Activated T-cell treated with anti-CD3 and anti-CD28 coated beads for 4 hours (primary cell): ENCODE measurements around the gene KLHL29.
"Not testable (repeated sequence)": the region's sequence is repeated elsewhere in the genome, so short reads cannot be mapped to it uniquely, and the experiment has no call there.

ENCODE experiments used
- DNase-seq: peaks from one replicate; pipeline ENCODE4 v3.0.0-alpha.2; 2020

Gene KLHL29

DNA sequence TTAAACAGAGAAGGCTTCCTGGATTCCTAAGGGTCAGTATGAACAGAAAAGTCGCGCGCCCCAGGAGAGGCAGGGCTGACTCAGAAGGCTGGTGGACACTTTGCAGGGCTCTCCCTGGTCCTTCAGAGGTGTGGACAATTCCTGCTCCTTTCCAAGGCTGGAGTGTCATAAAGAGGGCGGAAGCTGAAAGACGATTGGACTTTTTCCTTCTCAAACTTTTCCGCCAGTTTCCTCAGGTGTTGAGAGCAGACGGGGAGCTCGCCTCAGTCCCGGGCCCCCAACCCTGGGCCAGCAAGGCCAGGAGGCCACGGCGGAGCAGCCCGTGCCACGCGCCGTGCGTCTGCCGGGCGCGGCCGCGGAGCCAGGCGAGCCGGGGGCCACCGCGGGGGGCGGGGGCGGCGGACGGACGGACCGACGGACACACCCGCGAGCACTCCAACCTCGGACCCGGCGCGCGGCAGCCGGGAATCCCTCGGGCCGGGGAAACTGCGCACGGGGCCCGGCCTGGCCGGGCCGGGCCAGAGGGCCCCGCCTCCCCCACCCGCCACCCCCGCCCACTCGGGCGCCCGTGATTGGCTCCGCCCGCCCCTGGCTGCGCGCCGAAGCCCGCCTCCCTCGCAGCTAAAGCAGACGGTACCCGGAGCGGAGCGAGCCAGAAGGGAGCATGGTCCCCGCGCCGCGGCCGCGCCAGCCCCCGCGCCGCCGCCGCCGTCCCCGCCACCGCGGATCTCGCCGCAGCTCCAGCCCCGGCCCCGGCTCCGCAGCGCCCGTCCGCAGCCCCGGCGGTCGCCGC, at the start of gene KLHL29:
KLHL29 (plus strand) TSS at position 629 of the 793 bp plus-strand sequence. CDS start 177,018 bp downstream, outside the sequence.
- DNase-seq: peak; percentile 55

DNA sequence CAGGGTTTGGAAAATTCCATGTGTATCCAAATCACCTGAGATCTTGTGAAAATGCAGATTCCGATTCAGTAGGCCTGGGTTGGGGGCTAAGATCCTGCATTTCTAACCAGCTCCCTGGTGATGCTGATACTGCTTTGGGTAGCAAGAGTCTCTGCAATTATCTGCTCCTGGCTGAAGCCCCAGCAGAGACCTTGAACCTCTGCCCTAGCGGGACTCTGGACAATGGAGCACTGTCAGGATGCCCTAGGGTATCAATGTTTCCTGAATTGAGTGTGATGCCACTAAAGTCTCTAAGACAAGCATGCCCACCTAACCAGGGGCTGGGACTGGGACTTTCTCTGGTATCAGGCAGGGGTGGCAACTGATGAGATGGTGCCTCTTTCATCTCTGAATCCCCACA, 49.4 kb upstream of the KLHL29 start:
- no peak for DNase-seq

DNA sequence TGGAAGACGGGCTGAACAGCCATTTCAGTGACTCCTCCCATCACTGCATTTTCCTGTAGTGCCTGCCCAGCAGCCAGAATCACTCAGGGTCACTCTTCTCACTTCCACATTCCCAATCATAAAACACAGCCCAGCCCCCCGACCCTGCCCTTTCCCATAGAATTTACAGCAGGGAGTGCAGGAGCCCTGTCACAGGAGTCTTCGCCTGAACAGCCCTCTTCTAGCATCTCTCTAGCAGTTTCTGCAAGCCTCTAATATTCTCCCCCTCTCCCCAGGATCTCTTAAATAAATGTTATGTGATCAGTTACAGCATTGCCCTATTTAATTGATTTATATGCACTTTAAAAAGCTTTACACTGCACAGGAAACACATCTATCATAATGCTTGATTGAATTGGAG, 42.9 kb upstream of the KLHL29 start:
- DNase-seq: no peak

DNA sequence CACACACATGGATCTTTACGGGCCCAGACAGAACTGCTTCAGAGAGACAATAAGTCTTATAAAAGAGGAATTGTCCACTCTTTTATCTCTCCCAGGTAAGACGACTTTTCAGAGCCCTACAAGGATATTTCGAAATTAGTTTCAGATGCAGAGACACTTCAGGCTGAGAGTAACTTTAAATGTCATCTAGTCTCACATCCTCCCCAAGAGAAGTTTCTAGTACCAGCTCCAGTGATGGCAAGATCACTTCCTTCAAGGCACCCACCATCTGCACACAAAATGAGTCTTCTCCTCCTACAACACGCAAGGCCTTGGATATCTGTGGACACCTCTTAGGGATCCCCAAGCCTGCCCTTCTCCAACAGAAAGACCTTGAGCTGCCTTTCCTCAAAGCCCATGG, 39.0 kb upstream of the KLHL29 start:
- DNase-seq: no peak

DNA sequence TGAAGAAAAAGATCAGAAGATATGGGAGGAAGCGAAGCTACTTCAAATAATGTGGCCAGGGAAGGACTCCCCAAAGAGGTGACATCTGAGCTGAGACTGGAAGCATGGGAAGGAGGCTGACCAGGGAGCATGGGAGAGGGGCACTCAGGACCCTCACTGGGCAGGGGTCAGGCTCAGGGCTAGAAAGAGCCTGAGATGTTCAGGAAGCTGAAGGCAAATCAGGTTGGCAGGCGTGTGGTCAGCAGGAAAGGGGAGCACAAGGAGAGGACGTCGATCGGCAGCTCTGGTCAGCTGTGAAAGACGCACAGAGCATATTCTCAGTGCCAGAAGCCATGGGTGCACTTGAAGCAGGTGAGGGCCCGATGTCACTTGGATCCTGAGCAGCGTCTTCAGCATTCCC, 38.2 kb upstream of the KLHL29 start:
- DNase-seq: no peak

DNA sequence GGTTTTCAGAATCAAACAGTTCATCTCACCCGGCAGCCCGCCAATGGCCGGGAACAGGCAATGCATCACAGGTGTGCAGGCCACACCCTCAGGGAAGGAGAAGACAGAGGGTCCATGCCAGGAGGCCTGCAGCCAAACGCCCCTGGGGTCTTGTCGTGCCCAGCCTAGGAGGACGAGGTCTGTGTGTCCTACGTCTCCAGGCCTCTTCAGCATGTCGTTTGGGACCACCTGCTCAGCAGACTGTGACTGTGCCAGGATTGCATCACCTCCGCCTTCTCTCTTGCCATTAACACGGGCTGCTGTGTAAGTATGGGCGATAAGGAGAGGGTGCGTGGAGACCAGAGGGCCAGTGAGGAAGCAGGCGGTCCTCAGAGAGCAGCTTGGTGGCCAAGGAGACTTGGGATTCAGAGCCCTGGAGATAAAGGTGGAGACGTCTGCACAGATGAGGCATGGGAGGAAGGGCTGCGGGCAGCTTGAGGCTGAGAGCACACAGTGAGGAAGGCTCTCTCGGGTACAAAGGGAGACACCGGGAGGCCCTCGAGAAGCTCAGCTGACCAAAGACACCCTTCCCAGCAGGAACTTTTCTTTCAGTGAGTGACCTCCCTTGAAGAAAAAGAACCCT, 37.4 kb upstream of the KLHL29 start:
- DNase-seq: no peak

DNA sequence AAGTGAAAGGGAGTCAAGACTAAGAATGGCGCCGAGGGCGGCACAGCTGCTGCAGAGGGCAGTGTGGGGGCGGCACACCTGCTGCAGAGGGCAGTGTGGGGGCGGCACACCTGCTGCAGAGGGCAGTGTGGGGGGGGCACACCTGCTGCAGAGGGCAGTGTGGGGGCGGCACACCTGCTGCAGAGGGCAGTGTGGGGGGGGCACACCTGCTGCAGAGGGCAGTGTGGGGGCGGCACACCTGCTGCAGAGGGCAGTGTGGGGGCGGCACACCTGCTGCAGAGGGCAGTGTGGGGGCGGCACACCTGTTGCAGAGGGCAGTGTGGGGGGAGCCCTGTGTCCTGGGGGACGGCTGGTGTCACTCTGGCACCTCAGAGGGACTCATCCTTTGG, 36.9 kb upstream of the KLHL29 start:
- not testable (repeated sequence) for DNase-seq

DNA sequence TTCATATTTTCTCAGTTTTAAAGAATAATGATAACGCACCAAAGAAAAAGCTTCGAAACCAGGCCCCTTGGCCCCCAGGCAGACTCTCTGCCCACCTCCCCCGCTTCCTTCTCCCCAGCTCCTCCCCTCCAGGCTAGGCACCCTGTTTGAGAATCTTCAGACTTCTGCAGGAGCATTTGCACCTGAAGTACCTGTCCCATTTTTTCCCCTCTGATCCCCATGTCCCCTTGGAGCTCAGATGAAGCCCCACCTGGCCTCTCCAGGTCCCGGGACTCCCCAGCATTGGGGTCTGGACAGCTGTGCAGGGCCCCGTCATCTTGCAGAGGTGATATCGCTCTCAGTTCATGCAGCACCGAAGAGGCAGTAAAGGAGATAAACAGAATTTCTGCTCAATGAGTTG, 35.5 kb upstream of the KLHL29 start:
- DNase-seq: no peak

DNA sequence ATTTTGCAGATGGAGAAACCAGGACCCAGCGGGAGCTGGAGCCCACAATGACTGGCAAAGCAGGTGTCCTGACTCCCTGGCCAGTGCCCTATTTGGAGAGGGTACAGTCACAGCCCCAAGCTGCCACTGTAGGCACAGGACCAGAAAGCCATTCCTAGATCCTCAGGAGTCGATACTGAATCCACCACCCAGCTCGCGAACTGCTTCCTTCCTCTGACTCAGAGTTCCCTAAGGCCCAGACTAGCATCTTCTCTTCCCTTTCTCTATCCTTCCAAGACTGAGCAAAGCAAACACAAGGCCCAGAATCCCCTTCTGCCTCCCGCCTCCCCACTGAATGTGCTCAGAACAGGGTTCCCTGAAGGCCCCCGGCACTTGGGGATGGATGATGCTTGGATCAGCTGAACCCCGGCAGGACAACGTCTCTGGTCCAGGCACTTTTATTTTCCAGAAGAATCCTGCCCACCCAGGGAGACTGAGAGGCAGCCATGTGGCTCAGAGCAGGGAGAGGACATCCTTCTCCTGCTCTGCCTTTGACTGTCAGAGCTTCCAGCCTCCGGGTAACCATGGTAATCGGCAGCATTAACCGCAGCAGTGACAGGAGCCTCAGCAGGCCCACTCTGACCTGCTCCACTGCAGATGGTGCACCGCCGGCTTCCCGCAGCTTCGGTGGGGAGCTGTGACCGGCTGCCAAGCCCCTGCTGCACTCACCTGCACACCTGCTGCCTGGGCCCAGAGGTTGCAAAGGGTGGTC, 34.8 kb upstream of the KLHL29 start:
- DNase-seq: no peak

DNA sequence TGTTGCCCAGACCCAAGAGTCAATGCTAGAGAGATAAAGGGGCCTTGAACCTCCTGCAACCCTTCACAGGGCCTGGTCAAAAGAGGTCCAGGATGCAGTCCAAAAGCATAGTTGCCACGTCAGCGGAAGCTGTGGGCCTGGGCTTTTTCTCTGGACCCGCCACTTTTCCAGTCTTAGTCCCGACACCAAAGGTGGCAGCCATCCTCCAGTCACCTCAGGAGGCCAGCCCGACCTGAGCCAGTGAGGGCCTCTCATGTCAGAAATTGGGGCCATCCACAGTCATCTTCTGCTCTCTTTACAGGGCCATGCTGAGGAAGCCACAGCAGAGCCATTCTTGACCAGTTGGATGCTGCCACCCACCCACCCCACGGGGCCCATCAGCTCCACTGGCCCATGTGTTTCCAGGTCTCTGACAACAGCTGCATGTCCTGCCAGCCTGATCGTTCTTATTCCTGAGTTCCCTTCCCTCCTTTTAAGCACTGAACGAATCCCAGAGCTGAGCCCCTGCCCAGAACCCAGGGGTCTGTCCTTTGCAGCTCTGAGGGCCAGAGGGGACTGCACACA, 34.1 kb upstream of the KLHL29 start:
- no peak for DNase-seq

DNA sequence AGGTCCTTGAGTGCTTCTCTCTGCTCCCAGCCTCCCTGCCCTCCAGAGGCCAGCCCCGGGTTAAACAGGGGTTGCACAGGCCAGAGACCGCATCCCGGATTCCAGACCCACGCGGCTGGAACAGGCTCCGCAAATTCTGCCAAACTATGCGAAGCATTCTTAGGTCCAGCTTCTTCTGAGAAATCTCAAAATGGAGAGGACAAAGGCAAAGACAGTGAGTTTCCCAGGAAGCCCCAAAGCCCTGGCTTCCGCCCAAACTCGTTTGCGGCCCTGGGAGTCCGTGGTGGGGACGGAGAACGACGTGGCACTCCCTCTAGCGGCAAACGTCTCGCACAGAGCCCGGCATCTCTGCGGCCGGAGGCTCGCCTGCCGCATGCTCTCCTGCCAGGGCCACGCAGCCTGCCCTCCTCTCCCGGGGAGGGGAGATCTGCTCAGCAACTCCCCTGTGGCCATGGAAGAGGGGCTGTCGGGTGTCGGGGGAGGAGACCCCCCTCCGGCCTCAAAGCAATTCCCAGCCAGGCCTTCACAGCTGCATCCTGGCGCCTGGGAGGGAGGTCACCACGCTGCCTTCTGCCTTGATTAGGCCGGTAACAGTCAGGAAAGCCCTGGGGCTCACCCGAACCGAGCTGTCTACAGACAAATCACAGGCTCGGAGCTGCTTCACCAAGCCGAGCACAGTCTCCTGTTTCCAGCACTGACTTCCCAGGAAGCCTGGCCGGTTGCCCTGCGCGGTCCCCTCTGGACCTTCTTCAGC, 33.4 kb upstream of the KLHL29 start:
- DNase-seq: peak; percentile 28

DNA sequence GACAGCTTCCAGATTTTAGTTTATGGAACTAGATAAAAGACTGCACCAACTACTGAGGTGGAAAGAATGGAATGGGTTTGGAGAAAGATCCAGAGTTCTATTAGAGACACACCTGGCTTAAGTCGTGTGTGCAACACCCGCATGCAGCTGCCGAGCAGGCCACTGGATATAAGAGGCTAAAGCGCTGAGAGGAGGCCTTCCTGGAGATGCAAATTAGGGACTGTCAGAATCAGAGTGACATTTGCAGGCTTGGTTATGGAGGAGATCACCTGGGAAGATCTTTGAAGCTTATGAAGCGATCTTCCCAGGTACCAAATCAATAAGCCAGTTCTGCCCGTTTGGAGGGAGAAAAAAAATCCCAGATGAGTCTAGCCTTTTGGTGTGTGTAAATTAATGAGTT, 30.4 kb upstream of the KLHL29 start:
- DNase-seq: no peak

DNA sequence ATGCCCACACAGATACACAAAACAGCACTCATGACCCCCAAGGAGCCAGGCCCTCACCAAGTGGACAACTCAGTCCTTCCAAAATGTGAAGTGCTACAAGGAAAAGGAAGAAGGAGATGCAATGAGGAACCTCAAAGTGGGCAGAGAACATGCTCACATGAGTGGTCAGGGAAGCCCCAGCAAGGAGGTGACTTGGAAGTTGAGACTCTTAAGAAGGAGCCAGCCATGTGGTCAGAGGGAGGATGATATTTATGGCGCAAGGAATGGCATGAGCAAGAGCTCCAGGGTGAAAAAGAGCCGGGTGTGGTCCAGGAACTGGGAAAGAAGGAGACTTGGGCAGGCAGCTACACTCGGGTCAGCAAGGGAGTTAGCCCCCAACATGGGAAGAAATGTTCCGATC, 30.0 kb upstream of the KLHL29 start:
- DNase-seq: no peak

DNA sequence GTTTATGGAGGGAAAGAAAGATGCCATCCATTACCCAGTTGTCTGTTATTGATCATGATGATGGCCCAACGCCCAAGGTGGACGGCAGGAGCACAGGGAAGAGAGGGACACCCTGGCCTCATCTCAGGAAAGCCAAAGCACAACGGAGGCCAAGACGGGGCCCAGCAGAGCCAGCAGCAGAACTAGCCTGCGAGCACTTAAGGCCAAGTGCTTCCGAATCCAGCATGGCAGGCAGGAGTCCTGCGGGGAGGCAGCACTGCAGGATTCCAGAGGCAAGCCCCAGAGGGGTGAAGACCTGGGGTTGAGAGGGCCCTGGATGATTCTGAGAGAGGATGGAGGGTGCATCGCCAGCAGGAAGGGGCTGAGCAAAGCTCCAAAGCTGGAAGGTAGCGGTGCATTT, 28.3 kb upstream of the KLHL29 start:
- DNase-seq: no peak

DNA sequence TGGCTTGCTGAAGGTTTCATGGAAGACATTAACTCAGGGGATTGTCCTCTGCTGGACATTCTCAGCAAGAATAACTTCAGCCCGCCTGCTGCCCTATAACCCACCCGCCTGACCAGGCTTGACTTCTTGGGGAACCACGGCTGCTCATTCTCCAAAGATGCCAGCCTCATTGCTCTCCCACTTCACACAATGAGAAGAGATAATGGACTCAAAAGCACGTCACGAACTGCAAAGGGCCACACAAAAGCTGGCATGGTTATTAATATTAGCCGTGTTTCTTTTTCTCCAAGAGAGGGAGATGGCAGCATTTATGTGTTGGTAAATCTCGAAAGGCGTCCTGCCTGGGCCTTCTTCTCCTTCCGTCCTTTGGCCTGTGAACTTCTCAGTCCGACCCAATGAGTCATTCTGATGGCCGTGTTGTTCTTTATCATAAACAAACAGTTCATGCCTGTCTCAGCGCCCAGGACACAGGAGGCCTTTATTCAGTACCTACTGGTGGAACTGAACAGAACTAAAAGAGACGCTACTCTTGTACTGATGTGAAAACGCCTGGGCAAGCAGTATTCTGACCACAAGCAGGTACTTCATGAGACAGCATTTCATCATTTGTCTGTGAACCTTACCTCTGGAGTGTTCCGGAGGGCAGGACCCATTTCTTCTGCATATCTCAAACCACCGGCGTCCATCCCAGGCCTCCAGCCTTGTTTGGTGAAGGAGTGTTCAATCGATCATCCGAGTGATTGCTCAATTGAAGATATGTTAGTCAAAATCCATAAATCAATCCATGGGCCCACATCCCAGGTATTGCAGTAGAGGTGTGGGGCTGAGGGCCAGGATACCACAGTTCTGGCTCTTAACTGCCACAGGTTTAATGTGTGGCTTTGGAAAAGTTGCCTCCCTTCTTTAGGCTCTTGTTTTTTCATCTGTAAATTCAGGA, 25.1 kb upstream of the KLHL29 start:
- no peak for DNase-seq

DNA sequence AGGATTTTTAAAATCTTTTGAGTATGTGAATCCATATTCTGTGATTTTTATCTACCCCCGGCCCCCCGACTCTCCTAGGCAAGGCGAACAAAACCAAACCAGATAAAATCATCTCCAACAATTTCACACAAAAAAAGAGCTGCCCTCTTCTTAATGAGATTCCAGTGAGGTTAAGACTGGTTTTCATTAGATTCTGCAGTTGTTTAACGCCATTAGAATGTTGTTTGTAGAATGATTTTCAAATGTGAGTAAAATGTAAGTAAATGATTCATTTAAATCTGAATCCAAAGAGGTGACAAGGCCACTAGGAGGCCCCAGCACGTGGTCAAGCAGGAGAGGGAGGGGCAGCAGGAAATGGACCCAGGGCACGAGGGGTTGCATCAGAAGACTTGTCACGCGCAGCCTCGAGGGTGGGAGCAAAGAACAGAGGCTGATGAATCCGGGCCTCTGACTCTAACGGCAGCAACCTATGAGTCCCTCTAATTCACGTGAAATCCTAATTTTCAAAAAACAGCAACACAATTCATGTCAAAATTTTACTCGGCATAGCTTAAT, 24.3 kb upstream of the KLHL29 start:
- DNase-seq: no peak

DNA sequence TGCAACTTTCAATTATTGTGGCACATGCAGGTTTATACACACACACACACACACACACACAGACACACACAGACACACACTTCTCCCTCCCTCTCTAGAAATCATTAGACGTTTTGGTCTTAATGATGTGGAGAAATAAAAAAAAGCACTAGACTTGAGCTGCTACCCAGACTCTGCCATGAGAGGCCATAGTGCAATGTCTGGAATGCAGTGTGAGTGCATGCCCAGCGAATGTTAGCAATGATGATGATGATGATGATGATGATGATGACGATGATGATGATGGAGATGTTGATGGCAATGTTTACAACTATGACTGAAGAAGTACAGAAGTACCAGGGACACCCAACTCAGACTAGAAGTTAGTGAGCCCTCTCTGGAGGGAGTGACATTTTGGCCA, 23.8 kb upstream of the KLHL29 start:
- no peak for DNase-seq

DNA sequence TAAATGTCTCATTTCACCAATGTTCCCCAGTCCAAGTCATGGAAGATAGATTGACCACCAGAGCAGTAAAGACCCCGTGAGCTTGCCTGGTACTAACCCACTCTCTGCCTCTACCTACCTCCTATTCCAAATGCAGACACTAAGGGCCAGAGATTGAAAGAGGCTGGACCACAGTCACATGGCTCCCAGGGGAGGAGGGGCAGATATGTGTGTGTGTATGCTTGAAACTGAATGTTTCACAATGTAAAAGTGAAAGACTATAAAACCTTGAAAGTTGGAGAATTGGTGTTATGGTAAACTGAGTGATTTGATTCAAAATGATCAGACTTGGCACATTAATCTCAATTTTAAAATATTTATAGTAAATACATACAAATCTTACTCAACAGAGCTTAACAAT, 21.7 kb upstream of the KLHL29 start:
- no peak for DNase-seq

DNA sequence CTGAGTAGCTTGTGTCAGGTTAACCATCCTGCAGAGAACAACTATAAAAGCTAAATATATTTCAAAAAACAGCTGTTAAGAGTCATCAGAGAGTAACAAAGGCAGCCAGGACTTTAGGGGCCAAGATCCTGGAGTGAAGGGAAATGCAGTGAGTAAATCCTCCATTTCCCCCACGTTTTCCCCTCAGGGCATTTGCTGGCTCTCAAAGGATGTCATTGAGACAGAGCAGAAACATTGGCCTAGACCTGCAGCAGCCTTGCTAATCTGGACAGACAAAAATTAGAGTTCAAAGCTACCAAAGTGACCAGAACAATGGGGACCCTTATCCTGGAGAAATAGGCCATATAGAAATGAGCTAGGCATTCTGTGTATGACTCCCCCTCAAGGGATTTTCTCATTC, 21.1 kb upstream of the KLHL29 start:
- no peak for DNase-seq

DNA sequence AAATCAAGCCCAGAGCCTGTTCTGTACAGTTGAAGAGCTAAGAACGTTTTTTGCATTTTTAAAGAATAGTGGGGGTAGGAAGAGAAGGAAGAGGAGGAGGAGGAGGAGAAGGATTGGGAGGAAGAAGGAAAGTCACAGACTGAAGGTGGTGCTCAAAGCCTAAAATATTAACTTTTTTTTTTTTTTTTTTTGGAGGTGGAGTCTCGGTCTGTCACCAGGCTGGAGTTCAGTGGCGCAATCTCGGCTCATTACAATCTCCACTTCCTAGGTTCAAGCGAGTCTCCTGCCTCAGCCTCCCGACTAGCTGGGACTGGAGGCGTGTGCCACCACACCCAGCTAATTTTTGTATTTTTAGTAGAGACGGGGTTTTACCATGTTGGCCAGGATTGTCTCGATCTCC, 18.3 kb upstream of the KLHL29 start:
- no peak for DNase-seq

DNA sequence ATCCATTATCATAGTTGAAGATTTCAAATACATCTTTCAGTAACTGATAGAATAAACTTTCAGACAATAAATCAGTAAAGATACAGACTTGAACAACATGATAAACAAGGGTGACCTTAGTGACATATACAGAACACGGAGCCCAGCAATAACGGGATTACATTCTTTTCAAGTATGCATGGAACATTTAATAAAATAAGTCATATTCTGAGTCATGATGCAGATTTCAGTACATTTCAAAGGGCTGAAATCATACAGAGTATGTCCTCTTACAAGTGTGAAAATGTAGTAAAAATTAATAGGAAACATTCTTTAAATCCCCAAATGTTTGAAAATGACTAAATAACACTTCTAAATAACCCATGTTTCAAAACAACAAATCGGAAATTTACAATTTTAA, 17.2 kb upstream of the KLHL29 start:
- DNase-seq: no peak

DNA sequence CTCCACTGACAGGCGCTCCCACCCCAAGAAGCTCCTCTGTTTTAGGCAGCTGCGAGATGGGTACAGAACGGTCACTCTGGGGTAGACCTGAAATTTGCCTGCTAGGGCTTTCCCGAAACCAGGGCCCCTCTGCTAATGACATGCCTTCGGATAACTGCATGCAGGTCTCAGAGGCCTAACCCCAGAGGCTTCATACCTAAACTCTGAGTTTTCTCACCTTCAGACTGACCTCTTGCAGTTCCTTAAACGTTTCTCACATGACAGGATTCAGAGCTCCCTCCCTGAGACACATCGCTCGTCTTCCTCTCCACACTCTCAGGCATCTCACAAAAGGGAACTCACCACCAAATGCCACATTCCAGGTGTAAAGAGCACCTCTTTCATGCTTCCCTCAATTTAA, 11.3 kb upstream of the KLHL29 start:
- DNase-seq: no peak
